Subcutaneous adipose tissue (tissue), 4 donors: ENCODE measurements around the gene FGD3. TPM values are rescaled to one million over a fixed set of nuclear protein-coding genes. Genes with fewer than 3 reads are reported as not detected.

Experiments
- CTCF ChIP-seq: fragments of 450-650 bp; IDR thresholded peaks from one replicate; pipeline ENCODE4 v1.5.1; 2016; ENCODE audit warnings: low read depth, mild to moderate bottlenecking, control low read depth, antibody characterized with exemption, moderate library complexity
- total RNA-seq, 4 donors: library from RNA; depleted of rRNA; stranded (reverse); fragments of >200 nt; gene quantifications; one replicate each; pipeline ENCODE4 v1.1.0, GENCODE V29; 2016

The FGD3 gene
- total RNA-seq, 4 donors from 2014 or later: 4.1 to 15.6 (median 11.7) TPM

DNA sequence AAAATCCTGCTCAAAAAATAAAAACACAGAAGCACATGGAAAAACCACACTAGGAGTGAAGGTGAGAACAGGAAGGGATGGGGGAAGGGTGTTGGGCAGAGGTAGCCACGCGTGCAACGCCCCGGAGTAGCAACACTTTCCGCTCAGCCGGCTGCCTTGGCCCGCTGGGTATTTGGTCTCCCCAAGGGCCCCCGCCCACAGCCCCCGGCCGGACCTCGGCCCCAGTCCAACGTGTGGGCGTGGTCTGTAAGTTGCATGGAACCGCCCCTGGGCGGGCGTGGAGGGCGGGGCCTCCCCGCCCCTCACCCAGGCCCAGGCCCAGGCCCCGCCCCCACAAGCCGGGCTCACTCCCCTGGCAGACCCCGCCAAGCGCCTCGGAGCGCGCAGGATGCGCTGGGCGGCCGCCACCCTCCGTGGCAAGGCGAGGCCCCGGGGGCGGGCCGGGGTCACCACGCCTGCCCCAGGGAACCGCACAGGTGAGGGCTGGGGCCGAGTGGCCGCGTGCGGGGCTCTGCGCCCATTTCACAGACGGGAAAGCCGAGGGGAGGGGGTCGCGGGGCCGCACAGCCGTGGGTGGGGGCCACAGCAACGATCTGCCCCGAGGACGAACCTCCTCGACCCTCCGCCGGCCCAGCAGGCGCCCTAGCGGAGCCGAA, 111.2 kb downstream of the FGD3 start, which contains the start of gene SUSD3:
Gene SUSD3 (plus strand): TSS at position 347 of the 656 bp plus-strand sequence. CDS start 42 bp downstream, at position 389.
- no peak for TF ChIP-seq CTCF

DNA sequence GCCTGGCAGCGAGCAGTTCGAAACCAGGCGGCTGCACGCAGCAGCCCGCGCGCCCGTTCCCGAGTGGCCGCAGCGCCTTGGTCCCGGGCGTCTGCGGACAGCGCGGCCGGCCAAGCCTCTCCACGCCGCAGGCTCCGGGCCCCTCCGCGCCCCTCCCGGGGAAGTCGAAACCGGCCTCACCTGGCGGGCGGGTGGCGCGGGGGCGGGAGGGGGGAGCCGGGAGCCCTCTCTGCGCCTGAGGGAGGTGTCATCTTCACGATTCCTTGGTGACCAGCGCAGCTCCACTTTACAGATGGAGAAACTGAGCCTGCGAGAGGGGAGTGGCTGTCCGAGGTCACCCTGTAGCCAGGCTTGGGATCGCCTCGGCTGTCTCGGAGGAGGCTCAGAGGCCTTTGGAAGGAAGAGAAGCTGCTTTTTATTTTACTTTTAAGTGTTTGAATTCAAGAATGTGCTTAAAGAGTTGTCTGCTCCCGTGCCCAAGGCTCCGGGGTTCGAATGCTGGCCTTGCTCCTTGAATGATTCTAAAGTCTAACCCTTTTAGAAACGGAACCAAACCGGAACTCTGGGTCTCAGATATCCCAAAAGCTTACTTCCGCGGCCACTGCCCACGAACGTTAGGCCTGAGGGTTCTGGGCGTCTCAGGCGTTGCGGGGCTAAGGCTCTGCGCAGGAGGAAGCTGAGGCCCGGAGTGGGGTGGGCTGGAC, 111.8 kb downstream of the FGD3 start:
- TF ChIP-seq CTCF: no peak

GRCh38 chr9:93059715-93060578, 112.6 kb downstream of the FGD3 start:
- no peak for TF ChIP-seq CTCF

- TF ChIP-seq CTCF: no peak
Measured at GRCh38 chr9:93060746-93061259, 113.5 kb downstream of the FGD3 start.

- no peak for TF ChIP-seq CTCF
Measured at GRCh38 chr9:93061260-93061751, 114.0 kb downstream of the FGD3 start.

GRCh38 chr9:93061791-93062763, 114.8 kb downstream of the FGD3 start:
- no peak for TF ChIP-seq CTCF
